ENCODE results near the gene WEE2.
"Not testable (repeated sequence)": the region's sequence is repeated elsewhere in the genome, so short reads cannot be mapped to it uniquely, and the experiment has no call there.

The WEE2 gene

DNA sequence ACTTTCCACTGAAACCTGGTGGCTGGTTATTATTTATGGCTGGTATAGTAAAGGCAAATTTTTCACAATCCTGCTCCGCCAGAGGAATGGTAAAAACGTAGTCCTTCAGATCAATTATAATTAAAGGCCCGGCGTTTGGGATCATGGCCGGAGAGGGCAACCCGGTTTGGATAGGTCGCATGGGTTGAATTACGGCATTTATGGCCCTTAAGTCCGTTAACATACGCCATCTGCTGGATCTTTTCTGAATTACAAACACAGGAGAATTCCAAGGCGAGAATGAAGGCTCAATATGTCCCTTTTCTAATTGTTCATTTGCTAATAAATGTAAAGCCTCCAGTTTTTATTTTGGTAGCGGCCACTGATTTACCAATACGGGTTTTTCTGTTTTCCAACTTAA is 44.5 kb downstream of the WEE2 start:
- Mint-ChIP-seq H3K4me3 (no peak overlapping the region), H3K27me3 (no peaks in the 10 kb centered on the region), H3K36me3 (ENCODE audit: low read depth) (peaks cover 85% of the 10 kb centered on the region), H3K9me3 (peaks cover 26% of the 10 kb centered on the region), H3K4me1 (no peaks in the 10 kb centered on the region), H3K27ac (no peak overlapping the region)
- ATAC-seq (no peak), DNase-seq (no peak)

DNA sequence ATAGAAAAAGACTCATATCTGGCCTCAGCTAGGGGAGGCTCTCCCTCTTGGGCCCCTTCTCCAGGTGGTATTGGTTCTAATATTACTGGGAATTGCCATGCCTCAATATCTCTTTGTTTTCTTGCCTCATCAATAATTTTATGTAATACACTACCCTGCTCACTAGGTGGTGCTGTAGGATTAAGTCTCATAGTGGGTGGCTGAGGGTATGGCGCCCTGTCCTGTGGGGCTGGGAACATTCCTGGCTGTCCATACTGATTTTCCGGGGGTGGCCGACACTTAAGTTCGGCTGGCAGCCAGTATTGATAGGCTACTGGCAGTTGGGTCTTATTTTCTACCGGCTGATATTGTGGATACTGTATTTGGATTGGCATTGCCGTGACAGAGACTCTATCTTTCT is 46.8 kb downstream of the WEE2 start:
- DNase-seq (no peak), ATAC-seq (no peak)
- Mint-ChIP-seq H3K36me3 (ENCODE audit: low read depth) (peaks cover 83% of the 10 kb centered on the region), H3K4me3 (no peak overlapping the region), H3K4me1 (no peaks in the 10 kb centered on the region), H3K27ac (no peak overlapping the region), H3K9me3 (peaks cover 25% of the 10 kb centered on the region), H3K27me3 (no peaks in the 10 kb centered on the region)

DNA sequence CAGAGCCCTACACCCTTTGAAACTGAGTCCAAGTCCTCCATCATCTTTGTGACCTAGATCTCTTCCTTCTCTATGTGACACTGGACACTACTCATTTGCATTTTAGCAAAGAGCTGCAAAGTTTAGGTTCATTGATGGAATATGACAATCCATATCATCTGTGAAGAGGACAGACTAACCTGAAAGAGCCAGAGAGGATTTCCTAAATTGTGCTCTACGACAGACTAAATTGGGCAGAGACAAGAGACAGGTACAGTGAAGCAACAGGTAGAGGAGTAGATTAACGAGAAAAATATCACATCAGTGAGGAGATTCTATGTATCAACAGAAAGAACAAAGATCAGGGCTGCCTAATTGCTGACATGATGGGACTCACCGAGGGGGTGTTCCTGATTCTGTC is 55.6 kb downstream of the WEE2 start, which contains the start of gene TAS2R3:
TAS2R3 (plus strand) TSS at position 301 of the 400 bp plus-strand sequence; CDS start at position 363, 62 bp downstream.
- Mint-ChIP-seq H3K36me3 (ENCODE audit: low read depth) (peaks cover 64% of the 10 kb centered on the region), H3K27ac (no peak within 1 kb of the TSS), H3K27me3 (no peaks in the 10 kb centered on the region), H3K9me3 (no peaks in the 10 kb centered on the region), H3K4me3 (no peak within 1 kb of the TSS), H3K4me1 (no peaks in the 10 kb centered on the region)
- DNase-seq (no peak), ATAC-seq (no peak)

DNA sequence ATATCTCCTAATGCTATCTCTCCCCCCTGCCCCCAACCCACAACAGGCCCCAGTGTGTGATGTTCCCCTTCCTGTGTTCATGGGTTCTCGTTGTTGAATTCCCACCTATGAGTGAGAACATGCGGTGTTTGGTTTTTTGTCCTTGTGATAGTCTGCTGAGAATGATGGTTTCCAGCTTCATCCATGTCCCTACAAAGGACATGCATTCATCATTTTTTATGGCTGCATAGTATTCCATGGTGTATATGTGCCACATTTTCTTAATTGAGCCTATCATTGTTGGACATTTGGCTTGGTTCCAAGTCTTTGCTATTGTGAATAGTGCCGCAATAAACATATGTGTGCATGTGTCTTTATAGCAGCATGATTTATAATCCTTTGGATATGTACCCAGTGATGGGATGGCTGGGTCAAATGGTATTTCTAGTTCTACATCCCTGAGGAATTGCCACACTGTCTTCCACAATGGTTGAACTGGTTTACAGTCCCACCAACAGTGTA is 62.0 kb downstream of the WEE2 start:
- H3K36me3 Mint-ChIP-seq (ENCODE audit: low read depth), result peaks cover 50% of the 10 kb centered on the region
- H3K27me3 Mint-ChIP-seq, H3K4me1 Mint-ChIP-seq, H3K27ac Mint-ChIP-seq, H3K4me3 Mint-ChIP-seq, H3K9me3 Mint-ChIP-seq, ATAC-seq, DNase-seq: not testable (repeated sequence)

DNA sequence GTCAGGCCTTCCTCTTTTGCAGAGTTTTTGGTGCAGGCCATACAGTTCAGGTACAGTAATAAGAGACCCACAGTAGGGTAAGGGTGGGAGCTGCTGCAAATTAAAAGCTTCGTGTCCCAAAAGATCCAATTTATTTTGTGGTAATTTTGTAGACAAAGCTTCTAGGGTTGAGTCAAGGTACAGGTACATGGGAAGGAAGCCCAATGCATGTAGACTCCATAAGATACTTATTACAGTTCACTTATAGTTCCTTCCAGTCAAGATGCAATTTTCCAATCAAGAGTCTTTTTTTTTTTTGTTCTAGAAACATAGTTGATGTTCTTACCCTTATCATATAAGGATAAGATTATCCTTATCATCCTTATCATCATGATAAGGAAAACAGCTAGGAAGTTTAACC is 68.2 kb downstream of the WEE2 start, which contains the start of gene TAS2R4:
TAS2R4 (plus strand) TSS at position 301 of the 400 bp plus-strand sequence. CDS start 1,815 bp downstream, outside the sequence.
- no peaks in the 10 kb centered on the region for H3K4me1 Mint-ChIP-seq
- DNase-seq, result no peak
- no peak for ATAC-seq
- no peak within 1 kb of the TSS for H3K4me3 Mint-ChIP-seq
- H3K36me3 Mint-ChIP-seq (ENCODE audit: low read depth), result peaks cover 44% of the 10 kb centered on the region
- no peaks in the 10 kb centered on the region for H3K27me3 Mint-ChIP-seq
- H3K27ac Mint-ChIP-seq, result no peak within 1 kb of the TSS
- H3K9me3 Mint-ChIP-seq, result no peaks in the 10 kb centered on the region
